Activated naive CD4-positive, alpha-beta T cell treated with anti-CD3 and anti-CD28 coated beads for 36 hours (primary cell): Measurements from ENCODE around the gene UGT2B7. TPM values are rescaled to one million over a fixed set of nuclear protein-coding genes. Genes with fewer than 3 reads are reported as not detected.

Experiments used
- CTCF ChIA-PET: fragments of 350-600 bp; sonication (Branson Sonifier 250); formaldehyde crosslinking; loops from one replicate; lab custom pipeline; 2021; ENCODE audit warnings: antibody characterized with exemption; lab: Charles Lee
- DNase-seq: peaks from one replicate; pipeline ENCODE4 v3.0.0-alpha.2; 2020
- H3K27ac Mint-ChIP-seq: one replicate; pipeline ENCODE4 v1.8.0; 2021; ENCODE audit warnings: mild to moderate bottlenecking, mixed read lengths
- H3K27me3 Mint-ChIP-seq: one replicate; pipeline ENCODE4 v1.8.0; 2021; ENCODE audit warnings: low read depth, mixed read lengths
- H3K36me3 Mint-ChIP-seq: one replicate; pipeline ENCODE4 v1.8.0; 2021; ENCODE audit warnings: low read depth, mixed read lengths
- H3K4me1 Mint-ChIP-seq: one replicate; pipeline ENCODE4 v1.8.0; 2021; ENCODE audit warnings: low read depth, mixed read lengths
- H3K4me3 Mint-ChIP-seq: one replicate; pipeline ENCODE4 v1.8.0; 2021; ENCODE audit warnings: mild to moderate bottlenecking, moderate library complexity, mixed read lengths
- H3K9me3 Mint-ChIP-seq: one replicate; pipeline ENCODE4 v1.8.0; 2021; ENCODE audit warnings: mixed read lengths
- intact Hi-C: fragments of 100-400 bp; cut with micrococcal nuclease; formaldehyde crosslinking; loops from one replicate; pipeline ENCODE4 v1.15.1; 2023
- total RNA-seq, 2 experiments: library from RNA; stranded (reverse); gene quantifications; one replicate each; pipeline ENCODE4 v1.2.3, GENCODE V29; 2021

The UGT2B7 gene
- total RNA-seq, 2 experiments from 2014 or later = not detected

DNA sequence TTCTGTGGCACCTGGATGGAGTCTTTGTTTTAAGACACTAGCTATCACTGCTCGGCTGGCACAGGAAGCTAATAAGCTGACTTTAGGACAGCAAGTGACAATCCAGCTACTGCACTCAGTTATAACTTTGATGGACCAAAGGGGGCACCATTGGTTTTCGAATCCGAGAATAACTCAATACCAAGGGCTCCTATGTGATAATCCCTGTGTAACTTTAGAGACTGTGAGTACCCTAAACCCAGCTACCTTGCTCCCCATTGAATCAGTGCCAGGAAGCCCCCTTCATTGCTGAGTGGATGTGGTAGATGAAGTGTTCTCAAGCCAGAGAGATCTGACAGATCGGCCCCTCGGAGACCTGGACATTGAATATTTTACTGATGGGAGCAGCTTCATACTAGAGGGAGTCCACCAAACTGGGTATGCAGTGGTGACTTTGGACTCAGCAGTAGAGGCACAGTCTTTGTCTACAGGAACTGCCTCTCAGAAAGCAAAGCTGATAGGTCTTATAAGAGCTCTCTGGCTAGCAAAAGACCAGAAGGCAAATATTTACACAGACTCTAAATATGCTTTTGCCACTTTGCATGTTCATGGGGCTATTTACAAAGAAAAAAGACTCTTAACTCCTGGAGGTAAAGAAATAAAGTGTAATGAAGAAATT is 35.5 kb upstream of the UGT2B7 start:
- H3K36me3 Mint-ChIP-seq = no peaks in the 10 kb centered on the region

GRCh38 chr4:69064391-69064790 is 31.9 kb upstream of the UGT2B7 start:
- no peak for DNase-seq
- intact Hi-C loops = no loop called here
- Mint-ChIP-seq H3K9me3 (no peaks in the 10 kb centered on the region), H3K27ac (no peak overlapping the region), H3K4me3 (no peak overlapping the region), H3K4me1 (no peaks in the 10 kb centered on the region), H3K27me3 (no peaks in the 10 kb centered on the region), H3K36me3 (no peaks in the 10 kb centered on the region)
- CTCF ChIA-PET = no interaction called here

More for the DNA sequence above, 35.5 kb upstream of the UGT2B7 start:
- DNase-seq = no peak
- CTCF ChIA-PET = no interaction called here
- intact Hi-C loops = no loop called here
- no peaks in the 10 kb centered on the region for H3K9me3 Mint-ChIP-seq
- H3K27me3 Mint-ChIP-seq = no peaks in the 10 kb centered on the region
- no peak overlapping the region for H3K4me3 Mint-ChIP-seq
- H3K27ac Mint-ChIP-seq = no peak overlapping the region
- H3K4me1 Mint-ChIP-seq = no peaks in the 10 kb centered on the region

DNA sequence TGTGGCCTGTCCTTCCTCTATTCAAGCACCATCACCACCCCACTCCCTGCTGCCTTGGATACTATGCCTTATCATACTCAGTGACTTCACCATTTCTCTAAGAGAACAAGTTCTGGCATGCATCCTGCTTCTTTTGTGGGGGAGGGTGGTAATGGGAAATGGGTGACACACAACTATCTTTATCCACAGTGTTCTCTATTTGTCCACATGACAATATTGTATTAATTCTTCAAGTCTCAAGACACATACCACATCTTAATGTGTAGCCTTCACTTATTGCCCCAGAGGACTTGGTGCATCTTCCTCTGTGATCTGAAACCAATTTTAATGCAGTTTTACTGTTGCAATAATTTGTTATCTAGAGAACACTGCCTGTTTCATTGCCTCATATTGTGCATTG is 29.3 kb upstream of the UGT2B7 start:
- CTCF ChIA-PET = no interaction called here
- intact Hi-C loops = no loop called here
- no peaks in the 10 kb centered on the region for H3K27me3 Mint-ChIP-seq
- H3K9me3 Mint-ChIP-seq = no peaks in the 10 kb centered on the region
- H3K4me3 Mint-ChIP-seq = no peak overlapping the region
- DNase-seq = no peak
- H3K4me1 Mint-ChIP-seq = no peaks in the 10 kb centered on the region
- no peaks in the 10 kb centered on the region for H3K36me3 Mint-ChIP-seq
- no peak overlapping the region for H3K27ac Mint-ChIP-seq

- Mint-ChIP-seq H3K4me3 (no peak overlapping the region), H3K9me3 (no peaks in the 10 kb centered on the region), H3K27me3 (no peaks in the 10 kb centered on the region), H3K27ac (no peak overlapping the region), H3K36me3 (no peaks in the 10 kb centered on the region), H3K4me1 (no peaks in the 10 kb centered on the region)
- DNase-seq = no peak
- intact Hi-C loops = no loop called here
- CTCF ChIA-PET = no interaction called here
These were observed 27.2 kb upstream of the UGT2B7 start for GRCh38 chr4:69069085-69069484.

- Mint-ChIP-seq H3K4me3 (no peak overlapping the region), H3K4me1 (no peaks in the 10 kb centered on the region), H3K9me3 (no peaks in the 10 kb centered on the region), H3K27me3 (no peaks in the 10 kb centered on the region), H3K36me3 (no peaks in the 10 kb centered on the region), H3K27ac (no peak overlapping the region)
- DNase-seq = no peak
- CTCF ChIA-PET = interaction anchor here (0.7 kb wide), 1 partner anchor 697 kb away, joined by 3 read pairs; no protein-coding TSS in a partner anchor
- intact Hi-C loops = no loop called here
These were observed 25.7 kb upstream of the UGT2B7 start for GRCh38 chr4:69070590-69070989.

DNA sequence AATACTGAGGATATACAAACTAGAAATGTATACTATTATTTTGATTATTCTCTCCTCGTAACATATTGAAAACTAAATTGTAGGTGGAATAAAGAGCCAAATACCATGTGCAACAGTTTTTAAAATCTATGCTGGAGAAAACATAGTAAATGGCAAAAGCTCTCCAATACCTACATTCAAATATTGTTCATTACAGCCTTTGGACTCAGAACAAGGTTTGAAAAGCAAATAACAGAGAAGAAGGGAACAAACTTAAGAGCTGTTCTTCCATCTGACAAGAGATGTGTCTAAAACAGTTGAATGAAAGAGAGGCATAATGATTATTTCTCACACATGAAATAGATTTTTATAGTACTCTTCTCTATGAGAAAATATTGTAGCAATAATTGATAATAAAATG is 25.0 kb upstream of the UGT2B7 start:
- intact Hi-C loops = no loop called here
- H3K9me3 Mint-ChIP-seq = no peaks in the 10 kb centered on the region
- CTCF ChIA-PET = no interaction called here
- H3K4me1 Mint-ChIP-seq = no peaks in the 10 kb centered on the region
- no peak overlapping the region for H3K4me3 Mint-ChIP-seq
- no peak overlapping the region for H3K27ac Mint-ChIP-seq
- H3K36me3 Mint-ChIP-seq = no peaks in the 10 kb centered on the region
- H3K27me3 Mint-ChIP-seq = no peaks in the 10 kb centered on the region
- DNase-seq = no peak

- Mint-ChIP-seq H3K27ac (no peak overlapping the region), H3K9me3 (peaks cover 6% of the 10 kb centered on the region), H3K36me3 (no peaks in the 10 kb centered on the region), H3K4me1 (no peaks in the 10 kb centered on the region), H3K4me3 (no peak overlapping the region), H3K27me3 (no peaks in the 10 kb centered on the region)
- DNase-seq = no peak
- intact Hi-C loops = no loop called here
- CTCF ChIA-PET = no interaction called here
These were observed 22.9 kb upstream of the UGT2B7 start for GRCh38 chr4:69073375-69073774.

GRCh38 chr4:69075061-69075792 is 21.0 kb upstream of the UGT2B7 start:
- Mint-ChIP-seq H3K36me3 (no peaks in the 10 kb centered on the region), H3K4me1 (no peaks in the 10 kb centered on the region), H3K4me3 (no peak overlapping the region), H3K27me3 (no peaks in the 10 kb centered on the region), H3K27ac (no peak overlapping the region), H3K9me3 (peaks cover 6% of the 10 kb centered on the region)
- DNase-seq = no peak
- CTCF ChIA-PET = no interaction called here
- intact Hi-C loops = no loop called here

- no peaks in the 10 kb centered on the region for H3K36me3 Mint-ChIP-seq
- intact Hi-C loops = no loop called here
- H3K27ac Mint-ChIP-seq = no peak overlapping the region
- H3K9me3 Mint-ChIP-seq = peaks cover 6% of the 10 kb centered on the region
- H3K4me3 Mint-ChIP-seq = no peak overlapping the region
- no peaks in the 10 kb centered on the region for H3K4me1 Mint-ChIP-seq
- H3K27me3 Mint-ChIP-seq = no peaks in the 10 kb centered on the region
- CTCF ChIA-PET = no interaction called here
- DNase-seq = no peak
These were observed 17.4 kb upstream of the UGT2B7 start for GRCh38 chr4:69078852-69079251.

DNA sequence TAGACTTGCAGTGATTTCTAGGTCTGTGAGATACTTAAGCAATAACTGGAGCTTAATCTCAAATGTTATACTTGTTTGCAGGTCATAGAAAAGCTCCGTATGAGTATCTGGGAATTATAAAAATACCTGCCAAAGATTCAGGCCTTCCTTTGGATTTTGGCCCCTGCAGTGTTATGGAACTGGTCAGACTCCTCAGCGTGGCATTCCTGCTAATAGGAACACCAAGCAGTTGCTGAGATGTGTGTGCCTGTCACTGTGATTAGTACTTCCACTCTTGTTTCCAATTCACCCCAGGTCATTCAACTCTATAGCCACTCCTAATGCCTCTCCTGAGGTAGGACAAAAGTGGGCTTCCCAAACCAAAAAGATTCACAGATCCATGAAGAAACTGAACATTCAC is 7.8 kb upstream of the UGT2B7 start:
- CTCF ChIA-PET = no interaction called here
- H3K4me3 Mint-ChIP-seq = no peak overlapping the region
- H3K9me3 Mint-ChIP-seq = peaks cover 2% of the 10 kb centered on the region

GRCh38 chr4:69089388-69089787 is 6.9 kb upstream of the UGT2B7 start:
- Mint-ChIP-seq H3K9me3 (peaks cover 2% of the 10 kb centered on the region), H3K36me3 (no peaks in the 10 kb centered on the region), H3K4me3 (no peak overlapping the region), H3K4me1 (no peaks in the 10 kb centered on the region), H3K27ac (no peak overlapping the region), H3K27me3 (no peaks in the 10 kb centered on the region)
- CTCF ChIA-PET = no interaction called here
- intact Hi-C loops = no loop called here
- no peak for DNase-seq

More for the DNA sequence above, 7.8 kb upstream of the UGT2B7 start:
- no peak for DNase-seq
- intact Hi-C loops = no loop called here
- Mint-ChIP-seq H3K36me3 (no peaks in the 10 kb centered on the region), H3K27me3 (no peaks in the 10 kb centered on the region), H3K27ac (no peak overlapping the region), H3K4me1 (no peaks in the 10 kb centered on the region)

- Mint-ChIP-seq H3K36me3 (no peaks in the 10 kb centered on the region), H3K27me3 (no peaks in the 10 kb centered on the region), H3K4me3 (no peak overlapping the region), H3K27ac (no peak overlapping the region), H3K4me1 (no peaks in the 10 kb centered on the region), H3K9me3 (peaks cover 1% of the 10 kb centered on the region)
- CTCF ChIA-PET = interaction anchor here (1.1 kb wide), 1 partner anchor 10 kb away, joined by 3 read pairs; no protein-coding TSS in a partner anchor
- DNase-seq = no peak
- intact Hi-C loops = no loop called here
These were observed 4.1 kb upstream of the UGT2B7 start for GRCh38 chr4:69092190-69092589.

DNA sequence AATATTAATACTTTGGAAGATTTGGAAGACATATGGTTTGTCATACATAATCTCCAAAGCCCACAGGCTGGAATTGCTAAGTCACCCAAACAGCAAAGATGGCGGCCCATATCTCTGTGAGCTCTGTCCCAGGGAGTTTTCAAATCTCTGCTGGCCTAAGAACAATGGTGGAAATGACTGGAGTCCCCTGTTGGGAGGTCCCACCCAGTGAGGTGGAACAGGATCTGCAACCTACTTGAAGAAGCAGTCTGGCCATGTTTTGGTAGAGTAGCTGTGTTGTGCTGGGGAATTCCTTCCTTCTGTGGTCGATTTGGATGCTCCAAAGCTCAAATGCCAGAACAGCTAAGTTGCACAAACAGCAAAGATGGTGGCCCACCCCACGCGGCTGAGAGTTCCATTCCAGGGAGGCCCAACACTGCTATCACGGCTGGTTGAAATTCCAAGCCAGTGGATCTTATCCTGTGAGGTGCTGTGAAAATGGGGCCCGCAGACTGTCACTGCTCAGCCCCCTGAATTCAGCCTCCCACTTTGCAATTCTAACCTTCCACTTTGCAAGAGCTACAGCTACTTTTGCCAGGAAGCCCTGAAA is 3.2 kb upstream of the UGT2B7 start:
- Mint-ChIP-seq H3K4me1 (no peaks in the 10 kb centered on the region), H3K27ac (no peak overlapping the region), H3K4me3 (no peak overlapping the region), H3K27me3 (no peaks in the 10 kb centered on the region), H3K9me3 (peaks cover 1% of the 10 kb centered on the region), H3K36me3 (no peaks in the 10 kb centered on the region)
- intact Hi-C loops = no loop called here
- no peak for DNase-seq
- CTCF ChIA-PET = no interaction called here
